ENCODE measurements around the gene TSLP. TPM values are rescaled to one million over a fixed set of nuclear protein-coding genes. Genes with fewer than 3 reads are reported as not detected.

Gene TSLP
- total RNA-seq, 2 experiments from 2014 or later, result 0.65 to 1.0 TPM

GRCh38 chr5:111095982-111096381 lies 24.5 kb downstream of the TSLP start:
- no peak for DNase-seq
- peaks cover 48% of the 10 kb centered on the region for H3K4me1 Mint-ChIP-seq (ENCODE audit: low read depth)
- peaks cover 39% of the 10 kb centered on the region for H3K36me3 Mint-ChIP-seq (ENCODE audit: low read depth)
- no peaks in the 10 kb centered on the region for H3K9me3 Mint-ChIP-seq
- intact Hi-C loops (cut with micrococcal nuclease), result no loop called here
- ATAC-seq, result no peak
- no peak overlapping the region for H3K27ac Mint-ChIP-seq
- no peaks in the 10 kb centered on the region for H3K27me3 Mint-ChIP-seq
- TF ChIP-seq CTCF (IDR thresholded peaks at IDR 0.05), result no peak
- CTCF ChIA-PET, result no interaction called here
- POLR2A ChIA-PET, result no interaction called here
- no peak overlapping the region for H3K4me3 Mint-ChIP-seq

GRCh38 chr5:111099058-111099778 lies 27.7 kb downstream of the TSLP start:
- POLR2A ChIA-PET, result no interaction called here

GRCh38 chr5:111106320-111106948 lies 34.9 kb downstream of the TSLP start:
- H3K27ac Mint-ChIP-seq, result no peak overlapping the region
- ATAC-seq, result peak; percentile 47
- intact Hi-C loops (cut with micrococcal nuclease), result no loop called here
- POLR2A ChIA-PET, result no interaction called here
- peaks cover 44% of the 10 kb centered on the region for H3K36me3 Mint-ChIP-seq (ENCODE audit: low read depth)
- H3K4me1 Mint-ChIP-seq (ENCODE audit: low read depth), result peaks cover 10% of the 10 kb centered on the region
- CTCF ChIA-PET, result interaction anchor here (1.5 to 1.8 kb wide), 2 partner anchors 13 to 350 kb away, joined by 3 to 4 read pairs; no protein-coding TSS in a partner anchor
- no peak for DNase-seq
- no peak for TF ChIP-seq CTCF (IDR thresholded peaks at IDR 0.05)
- no peak overlapping the region for H3K4me3 Mint-ChIP-seq
- no peaks in the 10 kb centered on the region for H3K9me3 Mint-ChIP-seq
- H3K27me3 Mint-ChIP-seq, result no peaks in the 10 kb centered on the region

More at GRCh38 chr5:111099058-111099778, 27.7 kb downstream of the TSLP start:
- Mint-ChIP-seq H3K4me3 (no peak overlapping the region), H3K27me3 (no peaks in the 10 kb centered on the region), H3K9me3 (no peaks in the 10 kb centered on the region), H3K36me3 (ENCODE audit: low read depth) (peaks cover 42% of the 10 kb centered on the region), H3K4me1 (ENCODE audit: low read depth) (peaks cover 34% of the 10 kb centered on the region), H3K27ac (no peak overlapping the region)
- DNase-seq (no peak), ATAC-seq (no peak)
- TF ChIP-seq CTCF (IDR thresholded peaks at IDR 0.05), result no peak
- intact Hi-C loops (cut with micrococcal nuclease), result no loop called here
- CTCF ChIA-PET, result interaction anchor here (0.6 kb wide), 1 partner anchor 390 kb away, joined by 3 read pairs; no protein-coding TSS in a partner anchor

- no peak for DNase-seq
- H3K36me3 Mint-ChIP-seq (ENCODE audit: low read depth), result peaks cover 46% of the 10 kb centered on the region
- TF ChIP-seq CTCF (IDR thresholded peaks at IDR 0.05), result no peak
- no peak for ATAC-seq
- no peak overlapping the region for H3K27ac Mint-ChIP-seq
- CTCF ChIA-PET, result interaction anchor here (1.1 to 1.8 kb wide), 3 partner anchors 14 to 445 kb away, joined by 3 to 4 read pairs (median 3); partner anchors contain the start of gene WDR36
- no peaks in the 10 kb centered on the region for H3K27me3 Mint-ChIP-seq
- H3K4me3 Mint-ChIP-seq, result no peak overlapping the region
- peaks cover 10% of the 10 kb centered on the region for H3K4me1 Mint-ChIP-seq (ENCODE audit: low read depth)
- H3K9me3 Mint-ChIP-seq, result no peaks in the 10 kb centered on the region
- intact Hi-C loops (cut with micrococcal nuclease), result no loop called here
- POLR2A ChIA-PET, result no interaction called here
Observed at GRCh38 chr5:111107371-111107770, 35.9 kb downstream of the TSLP start.

- Mint-ChIP-seq H3K36me3 (ENCODE audit: low read depth) (peaks cover 45% of the 10 kb centered on the region), H3K9me3 (no peaks in the 10 kb centered on the region), H3K27me3 (no peaks in the 10 kb centered on the region), H3K4me1 (ENCODE audit: low read depth) (peaks cover 21% of the 10 kb centered on the region), H3K27ac (no peak overlapping the region), H3K4me3 (no peak overlapping the region)
- DNase-seq (no peak), ATAC-seq (no peak)
- POLR2A ChIA-PET, result no interaction called here
- CTCF ChIA-PET, result no interaction called here
- intact Hi-C loops (cut with micrococcal nuclease), result no loop called here
- no peak for TF ChIP-seq CTCF (IDR thresholded peaks at IDR 0.05)
Observed at GRCh38 chr5:111111956-111112355, 40.4 kb downstream of the TSLP start.

Data from activated CD8-positive, alpha-beta T cell treated with anti-CD3 and anti-CD28 coated beads for 36 hours (primary cell).